ENCODE measurements around the gene TMEM212.

The TMEM212 gene

GRCh38 chr3:171842864-171843518 lies at the start of gene TMEM212:
Gene TMEM212 (plus strand): TSS chr3:171843349. CDS start chr3:171843384, 35 bp downstream.
- no peak for DNase-seq

DNA sequence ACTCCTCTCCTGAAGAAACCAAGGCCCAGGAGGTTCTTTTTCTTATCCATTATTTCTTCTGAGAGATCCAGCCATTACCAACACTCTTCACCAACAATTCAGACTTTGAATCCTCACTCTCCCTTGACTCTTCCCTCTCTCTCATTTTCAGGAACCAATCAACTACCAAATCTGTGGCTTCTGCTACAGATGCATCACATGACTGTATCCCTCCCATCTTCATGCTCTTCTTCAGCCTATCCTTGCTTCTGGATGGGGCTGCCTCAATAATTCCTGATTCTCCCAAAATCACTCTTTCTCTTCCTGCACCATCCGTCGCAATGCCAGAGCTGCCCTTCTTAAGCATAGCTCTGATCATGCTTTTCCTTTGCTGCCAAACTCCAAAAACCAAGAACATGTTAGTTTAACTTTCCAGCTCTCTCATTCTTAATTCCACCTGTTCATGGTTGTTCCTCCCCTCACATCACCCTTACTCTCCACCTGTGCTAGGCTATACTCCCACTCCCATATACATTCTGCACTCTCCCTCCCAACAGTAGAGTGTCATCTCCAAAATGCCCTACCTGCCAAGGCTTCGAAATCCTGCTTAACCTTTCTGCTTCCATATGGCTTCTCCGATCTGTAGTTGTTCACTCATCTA lies 46.4 kb upstream of the TMEM212 start:
- DNase-seq: no peak

- DNase-seq: no peak
Measured at GRCh38 chr3:171797265-171797679, 45.9 kb upstream of the TMEM212 start.

DNA sequence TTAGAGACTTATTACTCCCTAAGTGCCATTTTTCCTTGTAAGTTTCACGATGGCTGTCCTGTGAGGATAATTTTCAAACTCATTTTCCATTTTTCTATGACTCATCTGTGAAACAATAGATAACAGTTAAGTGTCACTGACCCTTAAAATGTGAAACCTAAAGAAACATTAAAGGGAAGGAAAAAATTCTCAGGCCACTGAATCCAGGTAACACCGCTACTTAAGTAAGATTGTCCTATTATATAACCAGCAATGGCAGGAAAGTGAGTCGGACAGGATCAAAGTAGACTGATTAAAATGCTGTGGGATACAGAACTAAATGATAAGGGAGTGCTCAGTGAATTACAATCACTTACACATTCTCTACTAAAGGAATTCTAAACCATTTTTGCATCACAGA lies 45.3 kb upstream of the TMEM212 start:
- DNase-seq: no peak

DNA sequence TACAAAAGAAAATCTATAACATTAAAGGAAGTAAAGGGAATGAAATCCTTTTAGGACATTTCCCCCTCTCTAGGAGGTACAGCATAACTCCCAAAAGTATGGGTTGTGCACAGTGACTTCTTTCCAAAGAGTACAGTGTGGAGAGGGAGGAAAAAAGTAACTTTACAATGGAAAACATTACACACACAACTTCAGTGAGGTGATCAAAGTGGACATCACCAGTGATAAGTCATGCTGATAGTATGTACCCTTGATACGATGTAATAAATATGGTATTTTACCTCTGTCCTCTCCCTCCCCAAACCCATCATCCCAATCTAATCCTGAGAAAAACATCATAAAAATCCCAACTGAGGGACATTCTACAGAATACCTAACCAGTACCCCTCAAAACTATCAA lies 43.6 kb upstream of the TMEM212 start:
- DNase-seq: peak; percentile 9

GRCh38 chr3:171801738-171802589 lies 41.2 kb upstream of the TMEM212 start:
- DNase-seq: peak; percentile 82

DNA sequence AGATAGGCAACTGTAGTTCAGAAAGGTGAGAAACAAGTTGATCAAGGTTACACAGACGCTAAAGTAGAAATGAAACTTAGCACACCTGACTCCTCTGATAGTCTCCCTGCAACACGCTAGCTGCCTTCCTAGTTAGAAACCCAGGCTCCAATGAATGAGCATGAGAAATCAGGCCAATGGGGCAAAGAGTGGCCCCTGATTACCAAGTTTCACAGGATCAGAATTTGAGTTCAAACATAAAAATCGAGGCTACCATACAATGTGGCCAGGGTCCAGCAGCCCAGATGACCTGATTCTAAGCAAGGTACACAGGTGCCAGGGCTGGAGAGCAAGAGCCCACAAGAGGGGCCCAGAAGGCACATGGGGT lies 40.6 kb upstream of the TMEM212 start:
- DNase-seq: no peak

- DNase-seq: no peak
Measured at GRCh38 chr3:171803044-171803443, 40.1 kb upstream of the TMEM212 start.

GRCh38 chr3:171804618-171805389 lies 38.3 kb upstream of the TMEM212 start:
- no peak for DNase-seq

GRCh38 chr3:171805687-171806086 lies 37.5 kb upstream of the TMEM212 start:
- DNase-seq: no peak

DNA sequence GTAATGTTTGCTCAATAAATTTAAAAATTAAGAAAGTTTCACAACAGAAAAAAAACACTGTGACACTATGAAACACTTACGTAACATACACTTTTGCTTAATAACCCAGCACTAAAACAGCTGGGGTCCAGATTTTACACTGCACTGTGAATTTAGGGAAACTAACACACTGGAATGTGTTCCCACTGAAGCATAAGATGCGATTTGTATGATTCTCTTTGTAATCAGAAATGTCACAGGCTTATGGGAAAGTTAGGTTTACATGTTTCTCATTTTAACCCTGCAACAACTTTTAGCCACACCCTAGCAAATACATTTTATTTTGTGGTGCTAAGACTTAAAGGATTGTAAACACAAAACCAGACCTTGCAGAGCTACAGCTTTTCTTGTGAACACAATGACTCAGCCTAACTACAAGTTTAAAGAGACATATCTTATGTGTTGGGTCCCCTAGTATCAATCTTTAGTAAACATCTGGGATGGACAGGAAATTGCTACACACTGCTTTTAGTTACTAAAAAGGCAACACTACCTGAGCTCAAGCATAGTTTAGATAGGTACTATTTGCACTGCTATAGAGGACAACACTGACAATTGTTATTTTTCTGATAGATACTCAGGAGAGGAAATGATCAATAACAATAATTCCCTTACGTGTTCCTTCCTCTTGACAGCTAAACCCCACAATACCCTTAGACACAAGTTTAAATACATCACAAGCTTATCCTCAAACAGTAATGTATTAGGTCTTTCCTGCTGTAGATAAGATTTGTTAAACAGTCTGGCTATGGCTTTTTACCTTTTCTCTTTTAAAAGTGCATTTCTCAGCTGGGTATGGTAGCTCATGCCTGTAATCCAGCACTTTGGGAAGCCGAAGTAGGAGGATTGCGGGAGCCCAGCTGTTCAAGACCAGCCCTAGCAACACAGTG lies 36.7 kb upstream of the TMEM212 start:
- peak; percentile 61 for DNase-seq

DNA sequence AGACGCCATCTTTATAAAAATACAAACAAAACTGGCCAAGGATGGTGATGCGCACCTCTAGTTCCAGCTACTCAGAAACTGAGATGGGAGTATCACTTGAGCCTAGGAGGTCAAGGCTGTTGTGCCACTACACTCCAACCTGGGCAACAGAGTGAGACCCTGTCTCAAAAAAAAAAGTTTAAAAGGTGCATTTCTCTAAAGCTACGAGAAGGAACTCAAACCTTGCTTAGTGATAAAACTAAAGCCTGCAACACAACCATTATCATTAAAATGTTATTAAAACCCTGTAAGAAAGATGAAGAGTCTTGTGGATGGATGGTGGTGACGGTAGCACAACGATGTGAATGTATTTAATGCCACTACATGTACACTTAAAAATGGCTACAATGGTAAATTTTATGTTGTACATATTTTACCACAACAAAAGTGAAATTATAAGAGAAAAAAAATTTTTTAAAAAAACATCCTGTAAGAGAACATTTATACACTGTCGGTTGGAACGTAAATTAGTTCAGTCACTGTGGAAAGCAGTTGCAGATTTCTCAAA lies 35.9 kb upstream of the TMEM212 start:
- DNase-seq: no peak

- no peak for DNase-seq
Measured at GRCh38 chr3:171807806-171808205, 35.3 kb upstream of the TMEM212 start.

GRCh38 chr3:171809611-171809860 lies 33.6 kb upstream of the TMEM212 start:
- peak; percentile 65 for DNase-seq

GRCh38 chr3:171809861-171810628 lies 33.1 kb upstream of the TMEM212 start, which contains the start of gene PLD1:
Gene PLD1 (minus strand): TSS chr3:171810483. CDS start chr3:171738051, 72,432 bp downstream.
- DNase-seq: peak; percentile 96

- DNase-seq: no peak
Measured at GRCh38 chr3:171810629-171811294, 32.4 kb upstream of the TMEM212 start.

- peak; percentile 100 for DNase-seq
Measured at GRCh38 chr3:171811295-171811912, 31.7 kb upstream of the TMEM212 start.

GRCh38 chr3:171811913-171812335 lies 31.2 kb upstream of the TMEM212 start:
- DNase-seq: peak; percentile 81

- peak; percentile 65 for DNase-seq
Measured at GRCh38 chr3:171812811-171813210, 30.3 kb upstream of the TMEM212 start.
